Thyroid gland (tissue), 4 donors: ENCODE measurements around the gene LILRA2. TPM values are rescaled to one million over a fixed set of nuclear protein-coding genes. Genes with fewer than 3 reads are reported as not detected.
"Not testable (repeated sequence)": the region's sequence is repeated elsewhere in the genome, so short reads cannot be mapped to it uniquely, and the experiment has no call there.

Experiments
- DNase-seq, 2 donors: peaks; one replicate each; pipeline ENCODE4 v3.0.0-alpha.2; 2019
- H3K27ac ChIP-seq, 3 donors: fragments of 200-600 bp; sonication (generic); 1 replicate in 2 of 3; 2 replicates in 1 of 3; pipeline ENCODE4 v1.5.1; 2016 to 2019; ENCODE audit warnings: mild to moderate bottlenecking in 1 of 3, moderate library complexity in 1 of 3
- H3K27me3 ChIP-seq: fragments of 200-600 bp; sonication (generic); one replicate; pipeline ENCODE4 v1.5.1; 2019
- H3K36me3 ChIP-seq, 2 donors: fragments of 200-600 bp; sonication (generic); one replicate each; pipeline ENCODE4 v1.5.1; 2016 to 2019
- H3K4me1 ChIP-seq, 2 donors: fragments of 200-600 bp; sonication (generic); one replicate each; pipeline ENCODE4 v1.5.1; 2017 to 2019
- H3K4me3 ChIP-seq, 3 donors: fragments of 200-600 bp; sonication (generic); replicated peaks in 1 of 3; 1 replicate in 2 of 3; 2 replicates in 1 of 3; pipeline ENCODE4 v1.5.1; 2016; ENCODE audit warnings: mild to moderate bottlenecking in 1 of 3
- H3K9me3 ChIP-seq: fragments of 200-600 bp; sonication (generic); one replicate; pipeline ENCODE4 v1.5.1; 2017
- POLR2A ChIP-seq, 2 donors: fragments of 450-650 bp; IDR thresholded peaks; one replicate each; pipeline ENCODE4 v1.6.1; 2017; ENCODE audit warnings: antibody characterized with exemption in 2 of 2, mild to moderate bottlenecking in 2 of 2, moderate library complexity in 1 of 2
- WGBS, 2 donors: methylation state at CpG; one replicate each; pipeline ENCODE4 v1.1.5; 2017; 5-methylcytosine and 5-hydroxymethylcytosine counted together
- intact Hi-C: fragments of 100-400 bp; cut with DNase I; formaldehyde crosslinking; loops from one replicate; pipeline ENCODE4 v1.15.1; 2023
- total RNA-seq, 4 donors: library from RNA; depleted of rRNA; stranded (reverse); fragments of >200 nt; gene quantifications; one replicate each; pipeline ENCODE4 v1.2.3, GENCODE V29; 2016
- TF ChIP-seq, protein P1 (sequence below), 6 experiments: fragments of 200-600 bp in 3 of 6; fragments of 450-650 bp in 3 of 6; sonication (generic) in 3 of 6; IDR thresholded peaks; one replicate each; pipeline ENCODE4 v1.5.1; 2016 to 2019; ENCODE audit warnings: antibody characterized with exemption in 6 of 6, mild to moderate bottlenecking in 2 of 6, inconsistent platforms in 1 of 6, moderate library complexity in 1 of 6

LILRA2 gene
- total RNA-seq, 4 donors from 2014 or later = 0.24 to 1.4 (median 0.83) TPM

DNA sequence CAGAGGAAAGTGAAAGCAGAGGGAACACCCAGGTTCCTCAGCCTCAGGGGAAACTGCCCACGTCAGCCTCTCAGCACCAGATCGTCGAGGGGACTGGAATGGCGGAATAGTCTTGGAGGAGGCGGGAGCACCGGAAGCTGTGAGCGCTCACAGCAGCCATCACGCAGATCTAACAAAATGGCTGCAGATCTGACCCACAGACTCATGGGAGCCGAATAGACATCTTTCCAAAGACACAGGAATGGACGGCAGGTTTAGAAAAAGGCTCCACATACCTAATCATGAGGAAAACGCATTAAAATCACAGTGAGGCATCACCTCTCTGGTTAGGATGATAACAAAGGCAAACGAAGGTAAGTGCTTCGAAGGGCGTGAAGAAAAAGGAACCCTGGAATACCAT lies 11.8 kb upstream of the LILRA2 start:
- no peaks in the 10 kb centered on the region for H3K36me3 ChIP-seq
- no peak for TF ChIP-seq POLR2A (IDR thresholded peaks at IDR 0.05)
- TF ChIP-seq, protein P1, sequence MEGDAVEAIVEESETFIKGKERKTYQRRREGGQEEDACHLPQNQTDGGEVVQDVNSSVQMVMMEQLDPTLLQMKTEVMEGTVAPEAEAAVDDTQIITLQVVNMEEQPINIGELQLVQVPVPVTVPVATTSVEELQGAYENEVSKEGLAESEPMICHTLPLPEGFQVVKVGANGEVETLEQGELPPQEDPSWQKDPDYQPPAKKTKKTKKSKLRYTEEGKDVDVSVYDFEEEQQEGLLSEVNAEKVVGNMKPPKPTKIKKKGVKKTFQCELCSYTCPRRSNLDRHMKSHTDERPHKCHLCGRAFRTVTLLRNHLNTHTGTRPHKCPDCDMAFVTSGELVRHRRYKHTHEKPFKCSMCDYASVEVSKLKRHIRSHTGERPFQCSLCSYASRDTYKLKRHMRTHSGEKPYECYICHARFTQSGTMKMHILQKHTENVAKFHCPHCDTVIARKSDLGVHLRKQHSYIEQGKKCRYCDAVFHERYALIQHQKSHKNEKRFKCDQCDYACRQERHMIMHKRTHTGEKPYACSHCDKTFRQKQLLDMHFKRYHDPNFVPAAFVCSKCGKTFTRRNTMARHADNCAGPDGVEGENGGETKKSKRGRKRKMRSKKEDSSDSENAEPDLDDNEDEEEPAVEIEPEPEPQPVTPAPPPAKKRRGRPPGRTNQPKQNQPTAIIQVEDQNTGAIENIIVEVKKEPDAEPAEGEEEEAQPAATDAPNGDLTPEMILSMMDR (IDR thresholded peaks at IDR 0.05) = no peak
- 83 to 87% methylated on average over 14 of the region's 14 CpGs for WGBS, 2 donors
- intact Hi-C loops = no loop called here
- no peak for DNase-seq
- H3K4me1 ChIP-seq = no peaks in the 10 kb centered on the region
- H3K4me3 ChIP-seq = no peak overlapping the region
- no peaks in the 10 kb centered on the region for H3K9me3 ChIP-seq
- H3K27me3 ChIP-seq = no peaks in the 10 kb centered on the region
- H3K27ac ChIP-seq = no peak overlapping the region

DNA sequence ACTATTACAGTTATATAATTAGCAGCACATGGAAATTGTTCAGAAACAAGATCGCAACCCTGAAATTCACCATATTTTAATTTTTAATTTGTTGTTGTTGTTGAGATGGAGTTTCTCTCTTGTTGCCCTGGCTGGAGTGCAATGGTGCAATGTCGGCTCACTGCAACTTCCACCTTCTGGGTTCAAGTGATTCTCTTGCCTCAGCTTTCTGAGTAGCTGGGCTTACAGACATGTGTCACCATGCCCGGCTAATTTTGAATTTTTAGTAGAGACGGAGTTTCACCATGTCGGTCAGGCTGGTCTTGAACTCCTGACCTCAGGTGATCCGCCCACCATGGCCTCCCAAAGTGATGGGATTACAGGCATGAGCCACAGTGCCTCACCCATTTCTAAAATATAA lies 10.4 kb upstream of the LILRA2 start:
- H3K4me3 ChIP-seq, H3K36me3 ChIP-seq, DNase-seq, H3K4me1 ChIP-seq, H3K27ac ChIP-seq, H3K9me3 ChIP-seq, H3K27me3 ChIP-seq, intact Hi-C loops: not testable (repeated sequence)
- 83 to 90% methylated on average over 6 of the region's 6 CpGs for WGBS, 2 donors

DNA sequence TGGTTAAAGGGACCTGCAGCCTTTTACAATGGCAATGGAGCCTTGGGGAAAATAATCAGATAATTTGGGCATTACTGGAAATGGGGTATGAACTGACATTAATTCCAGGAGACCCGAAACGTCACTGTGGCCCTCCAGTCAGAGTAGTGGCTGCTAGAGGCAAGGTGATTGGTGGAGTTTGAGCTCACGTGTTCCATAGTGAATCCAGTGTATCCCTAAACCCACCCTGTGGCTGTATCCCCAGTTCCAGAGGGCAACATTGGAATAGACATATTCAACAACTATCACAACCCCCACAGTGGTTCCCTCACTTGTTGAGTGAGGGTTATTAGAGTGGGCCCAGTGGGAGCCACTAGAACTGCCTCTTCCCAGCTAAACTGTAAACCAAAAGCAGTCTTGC lies 3.3 kb upstream of the LILRA2 start:
- H3K4me1 ChIP-seq = no peaks in the 10 kb centered on the region
- H3K36me3 ChIP-seq = no peaks in the 10 kb centered on the region
- no peaks in the 10 kb centered on the region for H3K9me3 ChIP-seq
- TF ChIP-seq POLR2A (IDR thresholded peaks at IDR 0.05) = no peak
- TF ChIP-seq, protein P1 (IDR thresholded peaks at IDR 0.05) = no peak
- intact Hi-C loops = no loop called here
- WGBS, 2 donors = 76% methylated on average over 3 of the region's 3 CpGs
- H3K27me3 ChIP-seq = no peaks in the 10 kb centered on the region
- no peak overlapping the region for H3K4me3 ChIP-seq
- H3K27ac ChIP-seq = no peak overlapping the region
- no peak for DNase-seq

DNA sequence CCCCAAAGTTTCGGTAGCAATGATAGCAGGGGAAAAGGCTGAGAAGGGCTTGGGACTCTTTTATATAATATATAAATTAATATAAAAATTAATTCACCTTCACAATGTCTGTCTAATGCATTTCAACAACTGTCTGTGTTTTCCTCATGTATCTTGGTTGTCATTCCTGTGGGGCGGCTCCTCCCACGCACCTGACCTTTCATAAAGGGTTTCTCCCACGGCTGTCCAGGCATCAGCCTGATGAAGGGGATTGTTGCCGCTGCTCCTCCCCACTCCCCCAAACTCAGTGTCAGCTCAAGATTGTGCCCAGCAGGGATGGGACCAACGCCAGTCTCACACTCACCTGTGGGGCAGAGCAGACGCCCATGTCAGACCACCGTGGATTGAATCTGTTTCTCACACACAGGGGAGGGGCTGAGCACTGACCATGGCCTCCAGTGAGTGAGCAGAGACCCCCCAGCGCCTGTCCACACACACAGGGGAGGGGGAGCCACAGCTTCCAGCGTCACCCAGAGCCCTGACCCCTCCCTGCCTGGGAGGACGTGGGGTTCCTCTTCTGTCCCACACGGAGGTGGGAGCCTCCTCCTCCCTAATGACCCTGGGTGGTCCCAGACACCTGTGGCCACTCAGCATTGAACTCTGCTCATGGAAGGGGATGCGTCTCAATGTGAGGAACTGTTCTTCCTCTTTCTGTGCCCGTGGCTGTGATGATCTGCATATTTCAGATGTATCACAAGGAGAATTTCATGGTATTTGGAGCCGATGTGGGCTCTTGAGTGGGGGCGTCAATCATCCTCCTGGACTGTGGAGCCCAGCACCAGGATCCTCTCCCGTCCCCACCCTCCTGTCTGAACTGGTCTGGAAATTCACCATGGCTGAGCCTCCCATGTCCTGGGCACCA lies 1.6 kb upstream of the LILRA2 start:
- H3K9me3 ChIP-seq, H3K4me3 ChIP-seq, H3K27me3 ChIP-seq, DNase-seq, intact Hi-C loops, H3K27ac ChIP-seq, H3K36me3 ChIP-seq, H3K4me1 ChIP-seq: not testable (repeated sequence)
- WGBS, 2 donors = 61% methylated on average over 13 to 16 of the region's 17 CpGs

DNA sequence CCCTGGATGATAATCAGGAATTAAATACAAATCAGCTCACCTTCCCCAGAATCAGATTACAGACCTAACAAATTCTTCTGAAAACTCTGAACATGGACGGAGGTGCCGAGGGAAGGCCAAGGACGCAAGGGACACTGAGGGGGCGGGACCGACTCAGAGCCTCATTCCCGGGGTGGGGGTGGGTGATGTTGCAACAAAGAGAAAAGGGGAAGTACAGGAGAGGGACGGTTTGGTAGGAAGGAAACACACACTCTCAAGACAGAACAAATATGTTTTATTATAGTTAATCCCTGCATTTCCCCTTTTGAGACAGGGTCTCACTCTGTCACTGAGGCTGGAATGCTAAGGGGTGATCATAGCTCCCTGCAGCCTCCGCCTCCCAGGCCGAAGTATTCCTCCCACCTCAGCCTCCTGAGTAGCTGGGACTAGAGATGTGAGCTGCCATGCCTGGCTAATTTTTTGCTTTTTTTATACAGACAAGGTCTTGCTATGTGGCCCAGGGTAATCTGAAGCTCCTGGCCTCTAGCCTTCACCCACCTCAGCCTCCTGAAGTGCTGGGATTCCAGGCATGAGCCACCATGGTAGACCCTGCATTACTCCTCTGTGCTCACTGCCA lies 786 bp upstream of the LILRA2 start:
- 51 to 55% methylated on average over 9 of the region's 9 CpGs for WGBS, 2 donors
- H3K27ac ChIP-seq = no peak overlapping the region
- no peaks in the 10 kb centered on the region for H3K4me1 ChIP-seq
- intact Hi-C loops = no loop called here
- no peak for TF ChIP-seq POLR2A (IDR thresholded peaks at IDR 0.05)
- TF ChIP-seq, protein P1 (IDR thresholded peaks at IDR 0.05) = no peak
- no peak overlapping the region for H3K4me3 ChIP-seq
- H3K36me3 ChIP-seq = no peaks in the 10 kb centered on the region
- no peaks in the 10 kb centered on the region for H3K9me3 ChIP-seq
- no peaks in the 10 kb centered on the region for H3K27me3 ChIP-seq
- DNase-seq = no peak

DNA sequence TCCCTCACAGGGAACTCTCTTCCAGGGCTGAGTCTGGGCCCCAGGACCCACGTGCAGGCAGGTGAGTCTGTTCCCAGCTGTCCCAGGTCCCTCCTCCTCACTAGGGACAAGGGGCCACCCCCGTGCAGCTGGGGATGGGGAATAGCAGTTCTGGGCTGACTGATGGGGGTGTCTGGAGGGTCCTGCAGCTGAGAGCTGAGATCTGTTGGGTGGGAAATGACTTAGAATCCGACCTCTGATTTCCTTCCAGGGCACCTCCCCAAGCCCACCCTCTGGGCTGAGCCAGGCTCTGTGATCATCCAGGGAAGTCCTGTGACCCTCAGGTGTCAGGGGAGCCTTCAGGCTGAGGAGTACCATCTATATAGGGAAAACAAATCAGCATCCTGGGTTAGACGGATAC lies 461 bp downstream of the LILRA2 start:
- WGBS, 2 donors = 38 to 54% methylated on average over 4 of the region's 4 CpGs
- H3K27ac ChIP-seq = no peak overlapping the region
- intact Hi-C loops = no loop called here
- no peak for TF ChIP-seq POLR2A (IDR thresholded peaks at IDR 0.05)
- TF ChIP-seq, protein P1 (IDR thresholded peaks at IDR 0.05) = no peak
- no peak for DNase-seq
- no peak overlapping the region for H3K4me3 ChIP-seq
- H3K27me3 ChIP-seq = no peaks in the 10 kb centered on the region
- no peaks in the 10 kb centered on the region for H3K4me1 ChIP-seq
- H3K36me3 ChIP-seq = no peaks in the 10 kb centered on the region
- H3K9me3 ChIP-seq = no peaks in the 10 kb centered on the region
